HG02759 (cell line): ENCODE measurements around the gene SHISA2.
"Not testable (repeated sequence)": the region's sequence is repeated elsewhere in the genome, so short reads cannot be mapped to it uniquely, and the experiment has no call there.

Experiments used
- ATAC-seq: cut with Tn5 transposase; IDR thresholded peaks from one replicate; pipeline ENCODE4 v1.9.1; 2021; ENCODE audit warnings: mild to moderate bottlenecking, moderate library complexity; ENCODE audit not compliant: unreplicated experiment

The SHISA2 gene

GRCh38 chr13:26051657-26052311 lies at the start of gene SHISA2:
SHISA2 (minus strand) TSS chr13:26052016; CDS start chr13:26050975, 1,041 bp downstream.
- peak; percentile 73 for ATAC-seq

GRCh38 chr13:26095846-26096610 lies 44.2 kb upstream of the SHISA2 start:
- ATAC-seq: no peak

GRCh38 chr13:26095338-26095737 lies 43.5 kb upstream of the SHISA2 start:
- ATAC-seq: no peak

GRCh38 chr13:26076821-26077220 lies 25.0 kb upstream of the SHISA2 start:
- not testable (repeated sequence) for ATAC-seq

- ATAC-seq: no peak
These were observed 23.7 kb upstream of the SHISA2 start for GRCh38 chr13:26075498-26075897.

- ATAC-seq: no peak
These were observed 22.9 kb upstream of the SHISA2 start for GRCh38 chr13:26074706-26075105.

- ATAC-seq: not testable (repeated sequence)
These were observed 20.5 kb upstream of the SHISA2 start for GRCh38 chr13:26072335-26072734.

GRCh38 chr13:26071691-26072090 lies 19.9 kb upstream of the SHISA2 start:
- ATAC-seq: no peak

- ATAC-seq: not testable (repeated sequence)
These were observed 17.8 kb upstream of the SHISA2 start for GRCh38 chr13:26069642-26070041.

- not testable (repeated sequence) for ATAC-seq
These were observed 16.6 kb upstream of the SHISA2 start for GRCh38 chr13:26068372-26068771.

GRCh38 chr13:26067601-26068000 lies 15.8 kb upstream of the SHISA2 start:
- no peak for ATAC-seq

GRCh38 chr13:26066492-26066891 lies 14.7 kb upstream of the SHISA2 start:
- not testable (repeated sequence) for ATAC-seq

GRCh38 chr13:26062853-26063444 lies 11.1 kb upstream of the SHISA2 start:
- ATAC-seq: no peak

- ATAC-seq: no peak
These were observed 10.1 kb upstream of the SHISA2 start for GRCh38 chr13:26061947-26062346.

- ATAC-seq: no peak
These were observed 9.4 kb upstream of the SHISA2 start for GRCh38 chr13:26061256-26061655.

GRCh38 chr13:26060357-26060756 lies 8.5 kb upstream of the SHISA2 start:
- ATAC-seq: no peak

- ATAC-seq: no peak
These were observed 6.9 kb upstream of the SHISA2 start for GRCh38 chr13:26058704-26059103.

GRCh38 chr13:26054896-26055295 lies 3.1 kb upstream of the SHISA2 start:
- ATAC-seq: no peak

- no peak for ATAC-seq
These were observed 1.7 kb upstream of the SHISA2 start for GRCh38 chr13:26053418-26053980.

GRCh38 chr13:26052337-26052736 lies 521 bp upstream of the SHISA2 start:
- no peak for ATAC-seq

GRCh38 chr13:26051231-26051656 lies 572 bp downstream of the SHISA2 start:
- ATAC-seq: peak; percentile 15
